Kidney (tissue), 14 donors: ENCODE data around the gene C20orf204. TPM values are rescaled to one million over a fixed set of nuclear protein-coding genes. Genes with fewer than 3 reads are reported as not detected.

Source experiments
- DNase-seq, 5 donors: peaks; one replicate each; pipeline ENCODE4 v3.0.0-alpha.2; 2013 to 2020
- FAIRE-seq: peaks from 2 replicates; lab custom pipeline; 2012; peaks lifted over from hg19 to GRCh38; lab: Jason Lieb, UNC
- H3K27ac ChIP-seq, 2 donors: one replicate each; pipeline ENCODE4 v1.7.0; 2013; ENCODE audit warnings: low read depth in 2 of 2, low read length in 2 of 2, inconsistent platforms in 1 of 2
- H3K27me3 ChIP-seq: one replicate; pipeline ENCODE4 v1.7.1; 2013; ENCODE audit warnings: low read length, inconsistent platforms; ENCODE audit not compliant: control insufficient read depth, insufficient read depth
- H3K36me3 ChIP-seq, 3 donors: one replicate each; pipeline versions ENCODE4 v1.7.0 to v1.7.1; 2013; ENCODE audit warnings: low read length in 3 of 3, control low read depth in 1 of 3, inconsistent platforms in 1 of 3; ENCODE audit not compliant: insufficient read depth in 3 of 3, control insufficient read depth in 2 of 3
- H3K4me1 ChIP-seq, 3 donors: one replicate each; pipeline versions ENCODE4 v1.7.0 to v1.7.1; 2013; ENCODE audit warnings: low read length in 3 of 3, inconsistent platforms in 1 of 3, low read depth in 1 of 3; ENCODE audit not compliant: control insufficient read depth in 2 of 3, insufficient read depth in 2 of 3
- H3K4me3 ChIP-seq, 3 donors: one replicate each; pipeline versions ENCODE4 v1.7.0 to v1.8.1; 2013; ENCODE audit warnings: low read length in 3 of 3, control low read depth in 1 of 3, inconsistent platforms in 1 of 3
- H3K9ac ChIP-seq, 3 donors: one replicate each; pipeline versions ENCODE4 v1.7.0 to v1.7.1; 2013; ENCODE audit warnings: low read length in 3 of 3, control low read depth in 1 of 3, inconsistent platforms in 1 of 3
- H3K9me3 ChIP-seq, 3 donors: one replicate each; pipeline versions ENCODE4 v1.7.0 to v1.7.1; 2013; ENCODE audit warnings: low read length in 3 of 3, control low read depth in 1 of 3, inconsistent platforms in 1 of 3; ENCODE audit not compliant: control insufficient read depth in 2 of 3, insufficient read depth in 1 of 3
- intact Hi-C: fragments of 100-400 bp; cut with DNase I; formaldehyde crosslinking; loops from one replicate; pipeline ENCODE4 v1.11.1; 2022
- polyA plus RNA-seq: library from polyadenylated mRNA; stranded (reverse); fragments of 350-450 nt; fragmentation: Illumina TruSeq; extraction: RNeasy Lipid Tissue Mini Kit (QIAGEN cat#74804); gene quantifications from one replicate; pipeline ENCODE4 v1.2.3, GENCODE V29; 2014; ENCODE audit warnings: low read depth, low replicate concordance; ENCODE audit not compliant: insufficient read depth
- total RNA-seq: library from RNA; stranded (reverse); fragmentation: NEBNext Ultra II Directional; extraction: Animal tissue kit (Norgen Biotek cat#: 25700); gene quantifications from one replicate; pipeline ENCODE4 v1.2.1, GENCODE V29; 2021
- TF ChIP-seq, protein P1 (sequence below): IDR thresholded peaks from 3 replicates; pipeline ENCODE4 v1.5.1; 2012; ENCODE audit warnings: mild to moderate bottlenecking, moderate library complexity, borderline replicate concordance; ENCODE audit not compliant: insufficient read depth; ENCODE audit errors: extremely low read depth
- donor health status: control.
- donor health status: control.
- donor health status: control.
- donor health status: control.
- donor health status: control.
- donor health status: DM: yes; HTN: yes; CAD: no.
- donor health status: Normal renal cell carcinoma (clear cell type).

C20orf204 gene
- total and polyA plus RNA-seq, 2 donors from 2014 or later: 0.75 to 2.4 TPM

- FAIRE-seq: no peak
- intact Hi-C loops: no loop called here
- Histone ChIP-seq H3K4me1 (peaks cover 0 to 14% (median 0%) of the 10 kb centered on the region in 3 donors), H3K27ac (peak overlapping the region; percentile 37 to 51), H3K4me3 (no peak overlapping the region), H3K9ac (no peak overlapping the region), H3K36me3 (no peaks in the 10 kb centered on the region), H3K9me3 (no peaks in the 10 kb centered on the region), H3K27me3 (peaks cover 5% of the 10 kb centered on the region)
- TF ChIP-seq, protein P1, sequence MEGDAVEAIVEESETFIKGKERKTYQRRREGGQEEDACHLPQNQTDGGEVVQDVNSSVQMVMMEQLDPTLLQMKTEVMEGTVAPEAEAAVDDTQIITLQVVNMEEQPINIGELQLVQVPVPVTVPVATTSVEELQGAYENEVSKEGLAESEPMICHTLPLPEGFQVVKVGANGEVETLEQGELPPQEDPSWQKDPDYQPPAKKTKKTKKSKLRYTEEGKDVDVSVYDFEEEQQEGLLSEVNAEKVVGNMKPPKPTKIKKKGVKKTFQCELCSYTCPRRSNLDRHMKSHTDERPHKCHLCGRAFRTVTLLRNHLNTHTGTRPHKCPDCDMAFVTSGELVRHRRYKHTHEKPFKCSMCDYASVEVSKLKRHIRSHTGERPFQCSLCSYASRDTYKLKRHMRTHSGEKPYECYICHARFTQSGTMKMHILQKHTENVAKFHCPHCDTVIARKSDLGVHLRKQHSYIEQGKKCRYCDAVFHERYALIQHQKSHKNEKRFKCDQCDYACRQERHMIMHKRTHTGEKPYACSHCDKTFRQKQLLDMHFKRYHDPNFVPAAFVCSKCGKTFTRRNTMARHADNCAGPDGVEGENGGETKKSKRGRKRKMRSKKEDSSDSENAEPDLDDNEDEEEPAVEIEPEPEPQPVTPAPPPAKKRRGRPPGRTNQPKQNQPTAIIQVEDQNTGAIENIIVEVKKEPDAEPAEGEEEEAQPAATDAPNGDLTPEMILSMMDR: no peak
- no peak for DNase-seq
Observed at GRCh38 chr20:64044484-64045247, 8.7 kb downstream of the C20orf204 start.

DNA sequence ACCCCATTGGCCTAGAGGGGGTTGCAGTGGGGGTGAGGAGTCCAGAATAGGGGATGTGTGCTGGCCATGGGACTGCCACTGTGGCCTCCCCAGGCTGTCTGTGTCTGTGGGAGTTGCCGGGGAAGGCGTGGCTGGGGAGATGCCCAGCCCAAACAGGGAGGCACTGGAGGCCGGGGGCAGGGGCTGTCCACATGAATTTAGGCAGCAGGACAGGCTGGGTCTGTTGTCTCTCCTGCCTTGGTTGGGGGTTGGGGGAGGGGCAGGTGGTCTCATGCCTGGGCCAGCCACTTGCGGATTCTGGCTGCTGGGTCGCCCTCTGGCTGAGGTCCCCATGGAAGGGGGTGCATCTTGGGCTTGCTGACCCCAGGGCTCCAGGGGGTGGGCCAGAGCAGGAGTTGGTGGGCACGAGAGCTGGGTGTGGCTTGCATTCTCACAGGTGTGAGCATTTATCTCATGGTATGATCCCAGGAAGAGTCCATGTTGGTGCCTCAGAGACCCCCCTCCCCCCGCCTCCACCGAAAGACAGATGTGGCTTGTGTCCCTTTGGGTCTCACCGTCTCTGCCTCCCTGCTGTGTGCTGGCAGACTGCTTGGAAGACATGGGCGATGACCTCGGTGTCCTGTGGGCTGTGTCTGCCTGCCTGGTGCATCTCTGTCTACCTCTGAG is 9.5 kb downstream of the C20orf204 start:
- Histone ChIP-seq H3K9ac (no peak overlapping the region), H3K27ac (peak overlapping the region in 1 of 2 donors; percentile 51), H3K27me3 (peaks cover 9% of the 10 kb centered on the region), H3K36me3 (no peaks in the 10 kb centered on the region), H3K9me3 (no peaks in the 10 kb centered on the region), H3K4me1 (peaks cover 0 to 6% (median 0%) of the 10 kb centered on the region in 3 donors), H3K4me3 (peak overlapping the region in 1 of 3 donors; percentile 37)
- DNase-seq (no peak), FAIRE-seq (no peak)
- intact Hi-C loops: no loop called here
- TF ChIP-seq, protein P1: no peak

DNA sequence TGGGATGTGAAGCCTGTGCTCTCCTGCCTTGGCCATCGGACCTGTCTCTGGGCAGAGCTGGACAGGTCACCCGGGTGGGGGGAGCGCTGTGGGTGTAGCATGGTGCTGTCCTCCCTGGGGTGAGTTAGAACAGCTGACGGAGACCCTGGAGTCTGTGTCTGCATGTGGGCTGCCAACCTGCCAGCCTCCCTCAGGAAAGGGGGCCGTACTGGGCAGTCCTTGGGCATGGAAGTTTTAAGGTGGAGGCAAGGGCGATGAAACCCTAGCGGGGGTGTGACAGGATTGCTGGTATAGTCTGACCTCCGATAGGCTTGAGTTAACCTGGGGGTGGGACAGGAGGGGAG is 11.0 kb downstream of the C20orf204 start:
- Histone ChIP-seq H3K36me3 (no peaks in the 10 kb centered on the region), H3K27me3 (peaks cover 7% of the 10 kb centered on the region), H3K4me3 (peak overlapping the region; percentile 30 to 48 (median 38)), H3K27ac (no peak overlapping the region), H3K4me1 (peaks cover 0 to 2% (median 0%) of the 10 kb centered on the region in 3 donors), H3K9me3 (no peaks in the 10 kb centered on the region), H3K9ac (no peak overlapping the region)
- DNase-seq (peak in 1 of 5 donors; percentile 8), FAIRE-seq (no peak)
- intact Hi-C loops: no loop called here
- TF ChIP-seq, protein P1: no peak
